SJCRH30 (cell line): ENCODE data around the gene BHLHE40. TPM values are rescaled to one million over a fixed set of nuclear protein-coding genes. Genes with fewer than 3 reads are reported as not detected.
A peak's percentile ranks its signal among the peaks of the same experiment; 100 is the strongest.

Experiments
- DNase-seq, 2 experiments: peaks; one replicate each; pipeline ENCODE4 v3.0.0-alpha.2; 2015 to 2020
- H3K27ac ChIP-seq: fragments of 250-450 bp; sonication (Bioruptor Pico); 2 replicates; pipeline ENCODE4 v1.5.1; 2020; ENCODE audit warnings: mild to moderate bottlenecking, moderate library complexity
- H3K27me3 ChIP-seq: fragments of 250-450 bp; sonication (Bioruptor Pico); 2 replicates; pipeline ENCODE4 v1.5.1; 2020; ENCODE audit warnings: mild to moderate bottlenecking, moderate library complexity
- H3K36me3 ChIP-seq: fragments of 250-450 bp; sonication (Bioruptor Pico); 2 replicates; pipeline ENCODE4 v1.5.1; 2020; ENCODE audit warnings: mild to moderate bottlenecking, moderate library complexity
- H3K4me1 ChIP-seq: fragments of 250-450 bp; sonication (Bioruptor Pico); 2 replicates; pipeline ENCODE4 v1.5.1; 2020; ENCODE audit warnings: mild to moderate bottlenecking, moderate library complexity
- H3K4me3 ChIP-seq: fragments of 250-450 bp; sonication (Bioruptor Pico); 2 replicates; pipeline ENCODE4 v1.5.1; 2020; ENCODE audit warnings: mild to moderate bottlenecking, moderate library complexity
- H3K9me3 ChIP-seq: fragments of 250-450 bp; sonication (Bioruptor Pico); replicated peaks from 2 replicates; pipeline ENCODE4 v1.5.1; 2020; ENCODE audit warnings: mild to moderate bottlenecking, moderate library complexity
- total RNA-seq: library from RNA; depleted of rRNA; stranded (reverse); fragments of >200 nt; shearing (Covaris generic); gene quantifications from 2 replicates; pipeline ENCODE4 v1.2.3, GENCODE V29; 2014; rRNA removed

Gene BHLHE40
- total RNA-seq, 1 experiment from 2014 or later = 6.3 TPM

GRCh38 chr3:5022966-5023776 is 43.9 kb downstream of the BHLHE40 start:
- peak; percentile 71 to 76 for DNase-seq
- Histone ChIP-seq H3K27me3 (no peaks in the 10 kb centered on the region), H3K4me3 (no peak overlapping the region)

GRCh38 chr3:5023777-5024346 is 44.6 kb downstream of the BHLHE40 start:
- H3K4me3 ChIP-seq = no peak overlapping the region
- DNase-seq = no peak
- no peaks in the 10 kb centered on the region for H3K9me3 ChIP-seq
- no peaks in the 10 kb centered on the region for H3K36me3 ChIP-seq
- peak overlapping the region; percentile 42 for H3K27ac ChIP-seq
- H3K27me3 ChIP-seq = no peaks in the 10 kb centered on the region
- H3K4me1 ChIP-seq = peaks cover 19% of the 10 kb centered on the region

More at GRCh38 chr3:5022966-5023776, 43.9 kb downstream of the BHLHE40 start:
- Histone ChIP-seq H3K36me3 (no peaks in the 10 kb centered on the region), H3K4me1 (peaks cover 13% of the 10 kb centered on the region), H3K9me3 (no peaks in the 10 kb centered on the region), H3K27ac (peak overlapping the region; percentile 42)

GRCh38 chr3:5026046-5026362 is 46.8 kb downstream of the BHLHE40 start:
- Histone ChIP-seq H3K9me3 (no peaks in the 10 kb centered on the region), H3K27me3 (no peaks in the 10 kb centered on the region), H3K4me1 (peaks cover 20% of the 10 kb centered on the region), H3K4me3 (peak overlapping the region; percentile 59), H3K27ac (peak overlapping the region; percentile 78; the same call in 1 of the 2 replicates), H3K36me3 (no peaks in the 10 kb centered on the region)
- DNase-seq = peak in 1 of 2 experiments; percentile 14

GRCh38 chr3:5029715-5030114 is 50.5 kb downstream of the BHLHE40 start:
- H3K4me1 ChIP-seq = peaks cover 15% of the 10 kb centered on the region
- no peak overlapping the region for H3K27ac ChIP-seq
- no peaks in the 10 kb centered on the region for H3K36me3 ChIP-seq
- DNase-seq = no peak
- no peak overlapping the region for H3K4me3 ChIP-seq
- no peaks in the 10 kb centered on the region for H3K27me3 ChIP-seq
- H3K9me3 ChIP-seq = no peaks in the 10 kb centered on the region

- Histone ChIP-seq H3K4me3 (no peak overlapping the region), H3K4me1 (peaks cover 15% of the 10 kb centered on the region), H3K27ac (no peak overlapping the region), H3K36me3 (no peaks in the 10 kb centered on the region), H3K9me3 (no peaks in the 10 kb centered on the region), H3K27me3 (no peaks in the 10 kb centered on the region)
- no peak for DNase-seq
These were observed 50.9 kb downstream of the BHLHE40 start for GRCh38 chr3:5030152-5030551.

GRCh38 chr3:5032844-5033243 is 53.6 kb downstream of the BHLHE40 start:
- no peaks in the 10 kb centered on the region for H3K27me3 ChIP-seq
- no peak overlapping the region for H3K4me3 ChIP-seq
- no peaks in the 10 kb centered on the region for H3K36me3 ChIP-seq
- no peak for DNase-seq
- no peaks in the 10 kb centered on the region for H3K9me3 ChIP-seq
- H3K27ac ChIP-seq = no peak overlapping the region
- H3K4me1 ChIP-seq = peaks cover 10% of the 10 kb centered on the region

Other genes starting within 250 kb of the BHLHE40 start
- gene ARL8B, start 142.9 kb downstream of the BHLHE40 start, total RNA-seq = 46.4 and 46.9 TPM in 2 replicates
- 20.8 and 22.2 TPM in 2 replicates for gene EDEM1, start 208.3 kb downstream of the BHLHE40 start, total RNA-seq